ENCODE data around the gene SOX8. TPM values are rescaled to one million over a fixed set of nuclear protein-coding genes. Genes with fewer than 3 reads are reported as not detected.
"Not testable (repeated sequence)": the region's sequence is repeated elsewhere in the genome, so short reads cannot be mapped to it uniquely, and the experiment has no call there.

SOX8 gene
- total RNA-seq, 2 experiments from 2014 or later, result 0.12 to 0.16 TPM

- H3K27me3 Mint-ChIP-seq, result peaks cover 4% of the 10 kb centered on the region
- no peak for ATAC-seq
- no peaks in the 10 kb centered on the region for H3K9me3 Mint-ChIP-seq (ENCODE audit: low read depth)
- H3K4me3 Mint-ChIP-seq, result no peak overlapping the region
- no peaks in the 10 kb centered on the region for H3K4me1 Mint-ChIP-seq
- CTCF ChIA-PET, result no interaction called here
- DNase-seq, result no peak
- no peak overlapping the region for H3K27ac Mint-ChIP-seq
- H3K36me3 Mint-ChIP-seq, result no peaks in the 10 kb centered on the region
Observed at GRCh38 chr16:1013593-1013900, 32.0 kb downstream of the SOX8 start.

DNA sequence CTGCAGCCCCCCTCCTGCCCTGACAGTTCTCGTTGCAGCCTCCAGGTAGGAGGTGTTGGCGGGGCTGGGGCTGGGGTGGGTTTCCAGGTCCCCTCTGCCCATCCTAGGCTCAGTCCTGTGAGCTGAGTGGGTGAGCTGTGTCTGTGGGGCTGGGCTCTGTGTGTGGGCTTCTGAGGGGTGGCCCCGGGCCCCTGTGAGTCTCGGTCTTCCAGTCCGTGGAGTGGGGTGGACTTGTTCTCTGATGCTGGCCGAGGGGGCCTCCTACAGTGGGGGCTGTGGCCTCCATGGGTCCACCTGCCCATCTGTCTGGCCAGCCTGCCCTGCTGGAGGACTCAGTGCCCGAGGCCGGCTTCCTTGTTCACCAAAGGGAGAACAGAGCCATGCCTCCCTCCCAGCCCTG lies 32.7 kb downstream of the SOX8 start:
- H3K4me1 Mint-ChIP-seq, result no peaks in the 10 kb centered on the region
- ATAC-seq (no peak), DNase-seq (no peak)
- no peaks in the 10 kb centered on the region for H3K36me3 Mint-ChIP-seq
- no peak overlapping the region for H3K27ac Mint-ChIP-seq
- H3K27me3 Mint-ChIP-seq, result no peaks in the 10 kb centered on the region
- no peaks in the 10 kb centered on the region for H3K9me3 Mint-ChIP-seq (ENCODE audit: low read depth)
- H3K4me3 Mint-ChIP-seq, result no peak overlapping the region
- CTCF ChIA-PET, result no interaction called here

- no peak for ATAC-seq
- no peaks in the 10 kb centered on the region for H3K9me3 Mint-ChIP-seq (ENCODE audit: low read depth)
- no peak overlapping the region for H3K27ac Mint-ChIP-seq
- H3K4me1 Mint-ChIP-seq, result no peaks in the 10 kb centered on the region
- H3K27me3 Mint-ChIP-seq, result no peaks in the 10 kb centered on the region
- no peaks in the 10 kb centered on the region for H3K36me3 Mint-ChIP-seq
- CTCF ChIA-PET, result no interaction called here
- no peak for DNase-seq
- H3K4me3 Mint-ChIP-seq, result no peak overlapping the region
Observed at GRCh38 chr16:1014771-1015495, 33.4 kb downstream of the SOX8 start.

DNA sequence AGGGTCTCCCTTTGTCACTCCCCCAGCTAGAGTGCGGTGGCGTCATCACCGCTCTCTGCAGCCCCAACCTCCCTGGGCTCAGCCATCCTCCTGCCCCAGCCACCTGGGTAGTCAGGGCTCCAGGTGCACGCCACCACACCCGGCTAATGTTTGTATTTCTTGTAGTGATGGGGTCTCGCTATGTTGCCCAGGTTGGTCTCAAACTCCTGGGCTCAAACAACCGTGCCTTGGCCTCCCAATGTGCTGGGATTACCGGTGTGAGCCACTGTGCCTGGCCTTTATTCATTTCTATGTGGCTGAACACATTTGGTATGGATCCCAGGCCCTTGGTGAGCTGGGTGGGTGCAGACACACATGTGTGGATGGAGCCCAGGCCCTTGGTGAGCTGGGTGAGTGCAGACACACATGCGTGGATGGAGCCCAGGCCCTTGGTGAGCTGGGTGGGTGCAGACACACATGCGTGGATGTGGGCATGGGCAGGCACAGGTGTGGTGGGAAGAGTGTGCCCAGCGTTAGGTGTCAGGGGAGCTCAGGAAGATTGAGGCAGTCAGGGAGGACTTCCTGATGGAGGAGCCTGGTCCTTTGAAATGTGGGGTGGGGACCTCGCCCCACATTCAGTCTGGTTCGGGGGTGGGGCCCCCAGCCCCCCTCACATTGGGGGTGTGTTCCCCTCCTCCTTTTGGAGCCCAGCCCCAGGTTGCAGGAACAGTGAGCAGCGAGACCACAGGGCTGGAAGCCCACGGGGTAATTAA lies 37.1 kb downstream of the SOX8 start:
- Mint-ChIP-seq H3K9me3 (ENCODE audit: low read depth) (no peaks in the 10 kb centered on the region), H3K4me3 (no peak overlapping the region)
- CTCF ChIA-PET, result no interaction called here

DNA sequence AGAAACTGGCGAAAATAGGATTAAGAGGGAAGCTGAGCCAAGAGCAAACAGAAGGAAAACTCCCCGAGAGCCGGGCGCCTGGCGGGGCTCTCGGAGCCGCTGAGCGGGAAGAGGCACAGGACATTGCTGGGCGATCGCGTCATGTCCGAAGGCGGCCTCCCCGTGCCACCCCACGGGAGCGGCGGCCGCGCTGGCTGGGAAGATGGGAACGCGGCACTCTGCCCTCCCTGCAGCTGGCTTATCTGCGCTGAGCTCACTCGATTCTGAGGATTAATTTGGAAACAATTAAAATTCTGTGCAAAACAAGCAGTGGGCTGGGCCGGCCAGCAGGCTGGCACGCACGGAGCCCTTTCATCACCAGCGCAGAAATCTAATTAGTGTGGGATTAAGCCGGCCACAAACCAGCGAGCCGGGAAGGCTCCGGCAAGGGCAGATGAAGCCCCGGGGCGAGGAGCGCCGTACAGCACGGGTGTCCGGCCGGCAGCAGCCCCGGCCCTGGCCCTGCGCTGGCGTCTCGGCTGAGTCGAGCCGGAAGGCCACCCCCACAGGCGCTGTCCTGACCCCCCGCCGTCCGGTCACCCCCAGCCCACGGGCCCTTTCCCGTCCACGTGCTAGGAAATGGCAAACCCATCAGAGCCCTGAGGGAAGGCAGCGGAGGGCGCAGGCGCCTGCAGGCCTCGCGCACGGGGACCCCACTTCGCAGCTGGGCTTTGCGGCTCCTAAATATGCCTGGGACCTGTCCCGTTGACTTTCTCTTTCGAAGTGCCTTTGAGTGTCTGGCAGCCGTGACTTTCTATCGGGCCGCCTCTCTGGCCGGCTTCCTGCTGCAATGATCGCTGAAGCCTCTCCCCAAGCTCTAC lies 37.9 kb downstream of the SOX8 start:
- H3K27me3 Mint-ChIP-seq, result no peaks in the 10 kb centered on the region
- no peaks in the 10 kb centered on the region for H3K4me1 Mint-ChIP-seq
- ATAC-seq (no peak), DNase-seq (no peak)
- CTCF ChIA-PET, result no interaction called here
- no peaks in the 10 kb centered on the region for H3K9me3 Mint-ChIP-seq (ENCODE audit: low read depth)
- H3K4me3 Mint-ChIP-seq, result no peak overlapping the region
- H3K27ac Mint-ChIP-seq, result no peak overlapping the region
- H3K36me3 Mint-ChIP-seq, result no peaks in the 10 kb centered on the region

More for the DNA sequence above, 37.1 kb downstream of the SOX8 start:
- H3K27ac Mint-ChIP-seq, result no peak overlapping the region
- ATAC-seq, result no peak
- no peak for DNase-seq
- no peaks in the 10 kb centered on the region for H3K27me3 Mint-ChIP-seq
- no peaks in the 10 kb centered on the region for H3K36me3 Mint-ChIP-seq
- H3K4me1 Mint-ChIP-seq, result no peaks in the 10 kb centered on the region

DNA sequence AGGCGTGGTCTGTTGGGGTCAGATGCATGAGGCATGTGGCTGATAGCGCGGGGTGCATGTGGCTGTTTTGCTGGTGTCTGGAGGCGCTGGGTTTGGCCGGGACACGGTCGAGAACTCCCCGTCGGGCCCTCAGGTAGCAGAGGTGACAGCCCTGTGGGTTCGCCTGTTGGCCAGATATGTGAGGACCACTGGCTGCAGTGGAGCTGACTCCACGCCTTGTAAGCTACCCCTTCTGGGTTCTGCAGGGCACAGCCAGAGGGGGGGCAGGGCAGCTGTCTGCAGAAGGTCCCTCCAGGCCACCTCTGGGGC lies 38.5 kb downstream of the SOX8 start:
- H3K36me3 Mint-ChIP-seq, result no peaks in the 10 kb centered on the region
- ATAC-seq, result no peak
- CTCF ChIA-PET, result no interaction called here

DNA sequence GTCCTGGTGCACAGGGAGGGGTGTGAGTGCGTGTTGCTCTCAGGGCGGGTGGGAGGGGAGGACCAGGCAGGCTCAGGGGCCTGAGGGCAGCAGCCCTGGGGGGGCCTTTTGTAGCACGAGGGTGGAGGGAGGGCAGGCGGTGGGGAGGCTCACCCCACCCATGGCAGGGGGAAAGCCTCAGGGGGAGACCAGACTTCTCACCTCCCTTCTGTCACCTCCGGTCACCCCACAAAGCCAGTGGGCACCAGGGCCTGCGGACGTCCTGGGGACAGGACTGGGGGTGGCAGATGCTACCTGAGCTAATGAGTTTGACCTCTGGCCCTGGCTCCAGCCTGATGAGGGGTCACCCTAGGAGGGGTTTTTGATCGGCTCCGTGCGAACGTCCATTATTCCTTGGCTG lies 39.0 kb downstream of the SOX8 start:
- H3K27me3 Mint-ChIP-seq, result no peaks in the 10 kb centered on the region
- ATAC-seq, result no peak
- no peaks in the 10 kb centered on the region for H3K36me3 Mint-ChIP-seq
- CTCF ChIA-PET, result no interaction called here
- H3K4me3 Mint-ChIP-seq, result no peak overlapping the region
- no peak for DNase-seq
- no peaks in the 10 kb centered on the region for H3K9me3 Mint-ChIP-seq (ENCODE audit: low read depth)
- no peak overlapping the region for H3K27ac Mint-ChIP-seq
- H3K4me1 Mint-ChIP-seq, result no peaks in the 10 kb centered on the region

More for the DNA sequence above, 38.5 kb downstream of the SOX8 start:
- no peak overlapping the region for H3K27ac Mint-ChIP-seq
- no peak for DNase-seq
- H3K4me1 Mint-ChIP-seq, result no peaks in the 10 kb centered on the region
- no peaks in the 10 kb centered on the region for H3K9me3 Mint-ChIP-seq (ENCODE audit: low read depth)
- no peak overlapping the region for H3K4me3 Mint-ChIP-seq
- H3K27me3 Mint-ChIP-seq, result no peaks in the 10 kb centered on the region

- DNase-seq (no peak), ATAC-seq (no peak)
- no peak overlapping the region for H3K27ac Mint-ChIP-seq
- H3K4me3 Mint-ChIP-seq, result no peak overlapping the region
- no peaks in the 10 kb centered on the region for H3K4me1 Mint-ChIP-seq
- CTCF ChIA-PET, result no interaction called here
- no peaks in the 10 kb centered on the region for H3K36me3 Mint-ChIP-seq
- H3K27me3 Mint-ChIP-seq, result no peaks in the 10 kb centered on the region
- H3K9me3 Mint-ChIP-seq (ENCODE audit: low read depth), result no peaks in the 10 kb centered on the region
Observed at GRCh38 chr16:1021553-1022160, 40.1 kb downstream of the SOX8 start.

- H3K36me3 Mint-ChIP-seq, result no peaks in the 10 kb centered on the region
- no peak overlapping the region for H3K4me3 Mint-ChIP-seq
- DNase-seq, result no peak
- ATAC-seq, result no peak
- H3K27ac Mint-ChIP-seq, result no peak overlapping the region
- H3K9me3 Mint-ChIP-seq (ENCODE audit: low read depth), result no peaks in the 10 kb centered on the region
- CTCF ChIA-PET, result no interaction called here
- H3K27me3 Mint-ChIP-seq, result no peaks in the 10 kb centered on the region
- H3K4me1 Mint-ChIP-seq, result no peaks in the 10 kb centered on the region
Observed at GRCh38 chr16:1022466-1022865, 40.9 kb downstream of the SOX8 start.

GRCh38 chr16:1024138-1024537 lies 42.6 kb downstream of the SOX8 start:
- Mint-ChIP-seq H3K4me1 (no peaks in the 10 kb centered on the region), H3K36me3 (no peaks in the 10 kb centered on the region), H3K9me3 (ENCODE audit: low read depth) (no peaks in the 10 kb centered on the region), H3K4me3 (no peak overlapping the region), H3K27me3 (no peaks in the 10 kb centered on the region), H3K27ac (no peak overlapping the region)
- DNase-seq (no peak), ATAC-seq (no peak)
- CTCF ChIA-PET, result no interaction called here

DNA sequence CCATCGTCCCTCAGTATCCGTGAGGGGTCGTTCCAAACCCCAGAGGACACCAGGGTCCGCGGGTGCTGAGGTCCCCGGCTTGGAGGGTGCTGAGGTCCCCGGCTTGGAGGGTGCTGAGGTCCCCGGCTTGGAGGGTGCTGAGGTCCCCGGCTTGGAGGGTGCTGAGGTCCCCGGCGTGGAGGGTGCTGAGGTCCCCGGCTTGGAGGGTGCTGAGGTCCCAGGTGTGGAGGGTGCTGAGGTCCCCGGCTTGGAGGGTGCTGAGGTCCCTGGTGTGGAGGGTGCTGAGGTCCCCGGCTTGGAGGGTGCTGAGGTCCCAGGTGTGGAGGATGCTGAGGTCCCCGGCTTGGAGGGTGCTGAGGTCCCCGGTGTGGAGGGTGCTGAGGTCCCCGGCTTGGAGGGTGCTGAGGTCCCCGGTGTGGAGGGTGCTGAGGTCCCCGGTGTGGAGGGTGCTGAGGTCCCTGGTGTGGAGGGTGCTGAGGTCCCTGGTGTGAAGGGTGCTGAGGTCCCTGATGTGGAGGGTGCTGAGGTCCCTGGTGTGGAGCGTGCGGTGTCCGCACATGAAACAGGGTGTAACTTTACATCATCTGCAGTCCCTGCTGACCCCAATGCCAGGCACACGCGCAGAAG lies 43.7 kb downstream of the SOX8 start:
- H3K27ac Mint-ChIP-seq; H3K27me3 Mint-ChIP-seq; ATAC-seq; H3K36me3 Mint-ChIP-seq; H3K9me3 Mint-ChIP-seq (ENCODE audit: low read depth); H3K4me1 Mint-ChIP-seq; DNase-seq; CTCF ChIA-PET; H3K4me3 Mint-ChIP-seq: not testable (repeated sequence)

DNA sequence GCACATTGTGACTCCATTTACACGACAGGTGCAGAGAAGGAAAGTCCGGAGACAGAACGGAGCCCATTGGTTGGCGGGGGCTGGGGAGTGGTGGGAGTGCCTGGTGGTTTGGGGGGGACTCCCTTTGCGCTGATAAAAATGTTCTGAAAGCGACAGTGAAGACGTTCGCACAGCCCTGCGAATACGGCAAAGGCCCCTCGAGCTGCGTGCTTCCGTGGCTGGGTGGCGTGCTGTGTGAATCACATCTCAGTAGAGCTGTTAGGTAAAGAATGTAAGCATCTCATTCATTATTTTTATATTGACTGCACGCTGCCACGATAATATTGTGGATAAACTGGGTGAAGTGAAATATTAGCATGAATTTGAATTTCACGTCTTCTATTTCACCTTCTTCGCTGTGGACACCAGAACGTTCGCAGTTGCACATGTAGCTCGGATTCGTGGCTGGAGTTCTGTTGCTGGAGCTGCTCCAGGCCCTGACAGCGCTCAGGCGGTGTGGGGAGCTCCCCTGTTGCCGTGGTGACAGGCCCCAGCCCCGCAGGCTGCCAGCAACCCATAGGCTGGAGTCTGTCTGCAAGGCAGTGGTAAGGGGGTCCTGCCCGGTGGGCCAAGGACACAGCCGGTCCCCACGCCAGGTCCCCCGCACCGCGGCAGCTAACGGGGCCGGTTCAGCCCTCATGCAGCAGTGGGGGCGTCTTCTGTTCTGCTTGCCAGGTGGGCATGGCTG lies 44.6 kb downstream of the SOX8 start:
- H3K27me3 Mint-ChIP-seq, result peaks cover 4% of the 10 kb centered on the region
- DNase-seq, result no peak
- H3K4me3 Mint-ChIP-seq, result no peak overlapping the region
- CTCF ChIA-PET, result no interaction called here
- no peak overlapping the region for H3K27ac Mint-ChIP-seq
- H3K36me3 Mint-ChIP-seq, result no peaks in the 10 kb centered on the region
- H3K4me1 Mint-ChIP-seq, result no peaks in the 10 kb centered on the region
- H3K9me3 Mint-ChIP-seq (ENCODE audit: low read depth), result no peaks in the 10 kb centered on the region
- no peak for ATAC-seq
